HG03066 (cell line): Measurements from ENCODE around the gene PPP4C.
"Not testable (repeated sequence)": the region's sequence is repeated elsewhere in the genome, so short reads cannot be mapped to it uniquely, and the experiment has no call there.

Experiments used
- ATAC-seq: cut with Tn5 transposase; IDR thresholded peaks from one replicate; pipeline ENCODE4 v1.9.1; 2021; ENCODE audit warnings: low read depth; ENCODE audit not compliant: unreplicated experiment

PPP4C gene

GRCh38 chr16:30120340-30121105 lies 44.7 kb downstream of the PPP4C start:
- no peak for ATAC-seq

- no peak for ATAC-seq
Observed at GRCh38 chr16:30121741-30122571, 46.2 kb downstream of the PPP4C start.

GRCh38 chr16:30122604-30123160 lies 46.9 kb downstream of the PPP4C start:
- no peak for ATAC-seq

GRCh38 chr16:30124985-30125379 lies 49.2 kb downstream of the PPP4C start:
- ATAC-seq, result no peak

- ATAC-seq, result not testable (repeated sequence)
Observed at GRCh38 chr16:30125690-30126089, 49.9 kb downstream of the PPP4C start.

GRCh38 chr16:30127993-30128392 lies 52.2 kb downstream of the PPP4C start:
- ATAC-seq, result no peak

- ATAC-seq, result no peak
Observed at GRCh38 chr16:30131869-30132475, 56.2 kb downstream of the PPP4C start.

- no peak for ATAC-seq
Observed at GRCh38 chr16:30132591-30132990, 56.8 kb downstream of the PPP4C start.
